C4-2B (cell line): ENCODE results near the gene CDH15.

ENCODE experiments used
- H3K27ac ChIP-seq: fragments of 450-650 bp; 2 replicates; pipeline ENCODE4 v1.5.1; 2017
- ZFX ChIP-seq: fragments of 450-650 bp; IDR thresholded peaks from 2 replicates; pipeline ENCODE4 v1.6.1; 2017
- TF ChIP-seq, protein P1 (sequence below): fragments of 450-650 bp; conservative IDR thresholded peaks from 2 replicates; pipeline ENCODE4 v1.5.1; 2017; ENCODE audit warnings: mild to moderate bottlenecking

CDH15 gene

GRCh38 chr16:89221604-89222003, 50.1 kb downstream of the CDH15 start:
- TF ChIP-seq ZFX: no peak
- TF ChIP-seq, protein P1, sequence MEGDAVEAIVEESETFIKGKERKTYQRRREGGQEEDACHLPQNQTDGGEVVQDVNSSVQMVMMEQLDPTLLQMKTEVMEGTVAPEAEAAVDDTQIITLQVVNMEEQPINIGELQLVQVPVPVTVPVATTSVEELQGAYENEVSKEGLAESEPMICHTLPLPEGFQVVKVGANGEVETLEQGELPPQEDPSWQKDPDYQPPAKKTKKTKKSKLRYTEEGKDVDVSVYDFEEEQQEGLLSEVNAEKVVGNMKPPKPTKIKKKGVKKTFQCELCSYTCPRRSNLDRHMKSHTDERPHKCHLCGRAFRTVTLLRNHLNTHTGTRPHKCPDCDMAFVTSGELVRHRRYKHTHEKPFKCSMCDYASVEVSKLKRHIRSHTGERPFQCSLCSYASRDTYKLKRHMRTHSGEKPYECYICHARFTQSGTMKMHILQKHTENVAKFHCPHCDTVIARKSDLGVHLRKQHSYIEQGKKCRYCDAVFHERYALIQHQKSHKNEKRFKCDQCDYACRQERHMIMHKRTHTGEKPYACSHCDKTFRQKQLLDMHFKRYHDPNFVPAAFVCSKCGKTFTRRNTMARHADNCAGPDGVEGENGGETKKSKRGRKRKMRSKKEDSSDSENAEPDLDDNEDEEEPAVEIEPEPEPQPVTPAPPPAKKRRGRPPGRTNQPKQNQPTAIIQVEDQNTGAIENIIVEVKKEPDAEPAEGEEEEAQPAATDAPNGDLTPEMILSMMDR: no peak
- H3K27ac ChIP-seq: no peak overlapping the region

GRCh38 chr16:89222931-89223330, 51.4 kb downstream of the CDH15 start:
- no peak for TF ChIP-seq ZFX
- TF ChIP-seq, protein P1: no peak
- no peak overlapping the region for H3K27ac ChIP-seq

DNA sequence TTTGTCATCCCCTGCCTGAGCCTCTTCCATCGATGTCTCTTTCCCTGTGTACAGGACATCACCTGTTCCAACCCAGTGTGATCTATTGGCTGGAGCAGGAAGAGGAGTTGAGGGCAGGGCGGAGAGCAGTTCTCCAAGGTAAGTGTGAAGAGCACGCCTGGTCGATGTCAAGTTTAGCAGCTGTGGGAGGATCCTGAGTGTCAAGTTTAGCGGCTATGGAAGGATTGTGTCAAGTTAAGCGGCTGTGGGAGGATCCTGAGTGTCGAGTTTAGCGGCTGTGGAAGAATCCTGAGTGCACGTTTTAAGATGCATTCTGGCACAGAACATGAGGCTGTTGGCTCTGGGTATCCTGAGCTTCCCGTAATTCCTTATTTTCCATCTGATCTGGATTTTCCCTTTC, 53.1 kb downstream of the CDH15 start:
- TF ChIP-seq, protein P1: no peak
- TF ChIP-seq ZFX: no peak
- no peak overlapping the region for H3K27ac ChIP-seq

DNA sequence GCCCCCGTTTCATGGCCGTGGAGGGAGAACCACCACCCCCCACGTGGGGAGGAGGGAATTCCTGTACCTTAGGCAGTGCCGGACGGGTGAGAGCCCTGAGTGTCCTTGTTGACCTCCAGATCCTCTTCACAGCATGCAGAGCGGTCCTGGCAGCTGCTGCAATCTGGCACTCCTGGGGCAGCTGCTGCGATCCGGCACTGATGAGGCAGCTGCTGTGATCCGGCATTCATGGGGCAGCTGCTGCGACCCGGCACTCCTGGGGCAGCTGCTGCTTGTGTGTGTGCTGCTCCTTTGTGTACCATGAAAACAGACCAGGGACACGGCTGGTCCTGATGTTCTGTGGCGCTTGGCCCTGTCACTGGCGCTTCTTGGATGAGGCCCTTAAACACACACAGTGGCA, 58.7 kb downstream of the CDH15 start:
- H3K27ac ChIP-seq: no peak overlapping the region
- TF ChIP-seq, protein P1: no peak
- no peak for TF ChIP-seq ZFX

DNA sequence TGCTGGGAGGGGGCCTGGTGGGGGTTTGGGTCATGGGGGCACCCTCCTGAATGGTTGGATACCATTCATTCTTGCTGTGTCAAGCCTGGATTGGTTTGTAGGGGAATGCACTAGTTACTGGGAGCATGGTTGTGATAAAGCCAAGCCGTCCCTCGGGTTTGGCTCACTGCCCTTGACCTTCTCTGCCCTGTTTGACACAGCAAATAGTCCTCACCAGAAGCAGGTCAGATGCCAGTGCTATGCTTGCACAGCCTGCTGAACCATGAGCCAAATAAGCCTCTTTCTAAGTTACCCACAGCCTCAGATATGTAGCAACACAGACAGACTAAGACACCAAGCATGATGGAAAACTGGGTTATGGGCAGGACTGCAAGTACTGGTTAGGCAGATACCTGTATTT, 60.6 kb downstream of the CDH15 start:
- TF ChIP-seq, protein P1: no peak
- no peak for TF ChIP-seq ZFX
- no peak overlapping the region for H3K27ac ChIP-seq

DNA sequence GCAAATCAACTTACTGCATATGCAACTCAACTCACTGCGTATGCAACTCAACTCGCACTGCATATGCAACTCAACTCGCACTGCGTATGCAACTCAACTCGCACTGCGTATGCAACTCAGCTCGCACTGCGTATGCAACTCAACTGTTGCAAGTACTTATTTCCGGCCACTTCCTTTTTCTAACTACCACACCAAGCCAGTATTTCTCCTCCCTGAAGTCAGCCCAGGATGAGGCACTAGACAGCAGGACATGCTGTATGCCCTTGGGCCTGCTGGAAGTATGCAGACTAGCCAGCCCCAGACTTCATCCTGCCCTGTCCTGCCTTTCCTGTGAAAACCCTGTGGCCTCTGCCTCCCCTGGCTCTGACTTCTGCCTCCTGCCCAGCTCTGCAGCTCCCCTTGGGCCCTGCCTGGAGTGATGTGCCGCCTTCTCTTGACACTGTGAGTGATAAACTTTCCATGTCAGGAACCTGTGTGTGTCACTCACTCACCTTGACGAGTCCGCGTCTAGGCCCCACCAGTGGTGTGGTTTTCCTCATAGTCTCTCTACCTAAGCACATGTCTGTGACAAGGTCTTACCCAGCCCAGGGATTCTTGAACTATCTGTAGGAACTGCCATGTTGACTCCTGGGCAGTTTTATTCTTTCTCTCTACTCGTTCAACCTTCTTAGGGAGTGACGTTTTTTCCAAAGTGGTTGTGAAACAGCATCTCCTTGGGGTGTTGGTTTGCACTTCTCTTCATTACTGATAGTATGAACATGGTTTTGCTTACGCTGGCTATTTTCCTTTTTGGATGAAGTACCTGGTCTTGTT, 62.3 kb downstream of the CDH15 start:
- H3K27ac ChIP-seq: no peak overlapping the region
- no peak for TF ChIP-seq ZFX
- TF ChIP-seq, protein P1: no peak

DNA sequence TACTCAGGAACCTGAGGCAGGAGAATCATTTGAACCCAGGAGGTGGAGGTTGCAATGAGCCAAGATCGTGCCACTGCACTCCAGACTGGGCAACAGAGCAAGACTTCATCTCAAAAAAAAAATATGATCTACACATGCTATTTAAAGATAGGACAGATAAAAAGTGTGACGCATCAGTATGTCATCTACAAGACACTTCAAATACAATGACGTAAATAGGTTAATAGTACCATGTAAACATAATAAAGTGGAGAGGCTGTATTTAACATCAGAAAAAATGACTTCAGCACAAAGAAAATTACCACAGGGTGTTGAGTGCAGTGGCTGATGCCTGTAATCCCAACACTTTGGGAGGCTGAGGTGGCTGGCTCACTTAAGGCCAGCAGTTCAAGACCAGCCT, 66.2 kb downstream of the CDH15 start:
- no peak overlapping the region for H3K27ac ChIP-seq
- no peak for TF ChIP-seq ZFX
- TF ChIP-seq, protein P1: no peak
